ENCODE data around the gene DYNAP.

Gene DYNAP, protein sequence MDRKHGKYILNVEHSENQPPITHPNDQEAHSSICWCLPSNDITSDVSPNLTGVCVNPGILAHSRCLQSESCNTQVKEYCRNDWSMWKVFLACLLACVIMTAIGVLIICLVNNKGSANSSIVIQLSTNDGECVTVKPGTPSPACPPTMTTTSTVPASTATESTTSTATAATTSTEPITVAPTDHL

DNA sequence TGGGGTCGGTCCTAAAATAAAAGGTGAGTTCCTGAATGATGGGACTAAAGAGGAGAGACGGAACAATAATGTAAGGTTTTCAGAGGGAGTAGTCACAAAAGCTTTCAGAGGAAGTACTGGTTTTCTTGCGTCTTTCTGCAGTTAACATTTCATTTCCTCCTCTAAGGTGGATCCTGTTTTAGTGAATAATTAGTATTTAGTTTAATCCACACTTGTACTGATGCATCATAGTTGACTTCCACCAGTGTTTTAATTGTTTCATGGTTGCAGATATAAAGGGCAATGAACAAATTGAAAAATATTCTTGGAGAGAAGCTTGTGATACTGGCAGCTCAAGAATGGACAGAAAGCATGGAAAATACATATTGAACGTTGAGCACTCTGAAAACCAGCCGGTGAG, at the start of gene DYNAP:
Gene DYNAP (plus strand): TSS at position 301 of the 400 bp plus-strand sequence. CDS start 38 bp downstream, at position 339.
- no peak for FAIRE-seq

DNA sequence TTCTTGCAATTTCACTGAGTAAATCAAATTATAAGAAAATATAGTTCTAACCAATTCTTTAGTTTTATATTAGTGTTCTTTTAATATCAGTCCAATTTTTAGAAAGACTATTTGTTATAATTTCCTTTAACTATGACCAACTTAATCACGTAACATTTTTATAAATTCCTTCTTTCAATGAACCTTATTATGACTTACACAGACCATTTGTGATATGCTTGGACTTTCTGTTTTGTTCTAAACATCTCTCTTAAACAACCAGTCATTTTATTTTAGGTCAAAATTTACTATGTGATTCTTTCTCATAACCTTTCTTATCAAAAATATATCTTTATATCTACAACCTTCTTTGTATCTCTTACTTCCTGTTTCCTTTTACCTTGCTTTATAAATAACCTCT, 39.5 kb upstream of the DYNAP start:
- FAIRE-seq: no peak

DNA sequence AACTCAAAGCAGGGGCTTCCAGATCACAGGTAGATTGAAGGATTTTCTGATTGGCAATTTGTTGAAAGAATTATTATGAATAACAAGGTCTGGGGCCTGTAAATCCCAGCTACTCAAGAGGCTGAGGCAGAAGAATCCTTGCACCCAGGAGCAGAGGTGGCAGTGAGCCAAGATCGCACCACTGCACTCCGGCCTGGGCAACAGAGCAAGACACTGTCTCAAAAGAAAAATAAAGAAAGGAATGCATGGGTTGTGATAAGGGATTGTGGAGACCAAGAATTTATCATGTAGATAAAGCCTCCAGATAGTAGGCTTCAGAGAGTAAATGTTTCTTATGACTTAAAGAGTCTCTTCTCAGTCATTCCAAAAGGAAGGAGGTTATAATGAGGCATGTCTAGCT, 35.8 kb upstream of the DYNAP start:
- FAIRE-seq: no peak

- no peak for FAIRE-seq
Observed at GRCh38 chr18:54555996-54556395, 35.0 kb upstream of the DYNAP start.

GRCh38 chr18:54557958-54558357, 33.1 kb upstream of the DYNAP start:
- no peak for FAIRE-seq

DNA sequence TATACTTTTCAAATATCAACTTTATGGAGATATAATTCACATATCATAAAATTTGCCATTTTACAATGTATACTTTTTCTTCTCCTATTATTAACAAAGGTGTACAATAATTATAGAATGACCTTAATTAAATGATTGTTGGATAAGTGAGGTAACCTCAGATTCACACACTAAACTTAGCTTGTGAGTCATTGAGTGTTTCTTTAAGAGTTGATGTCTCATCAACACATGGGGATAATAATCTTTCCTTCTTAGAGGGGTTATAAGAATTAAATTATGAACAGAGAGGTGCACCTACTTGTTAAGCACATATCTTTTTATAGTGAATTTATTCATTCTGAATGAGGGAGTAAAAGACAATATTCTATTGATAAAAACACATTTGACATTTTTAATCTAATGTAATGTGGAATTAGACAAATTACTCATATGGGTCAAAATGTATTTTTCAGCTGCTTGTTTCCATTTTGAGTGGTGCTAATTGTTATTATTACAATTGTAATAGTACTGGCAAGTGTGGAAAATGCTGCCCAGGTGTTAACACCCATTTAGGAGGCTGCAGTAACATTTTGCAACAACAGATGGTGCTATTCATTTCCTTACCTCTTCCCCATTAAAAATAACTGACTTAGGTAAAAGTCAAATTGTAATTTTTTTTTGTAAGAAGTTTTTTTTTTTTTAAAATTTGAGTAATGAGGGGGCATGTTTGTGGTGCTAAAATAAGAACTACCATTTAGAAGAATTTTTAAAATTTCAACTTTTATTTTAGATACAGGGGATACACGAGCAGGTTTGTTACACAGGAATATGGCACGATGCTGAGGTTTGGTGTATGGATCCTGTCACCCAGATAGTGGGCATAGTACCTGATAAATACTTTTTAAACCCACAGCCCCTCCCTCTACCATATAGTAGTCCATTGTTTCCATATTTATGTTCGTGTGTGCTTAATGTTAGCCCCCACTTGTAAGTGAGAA, 32.1 kb upstream of the DYNAP start:
- no peak for FAIRE-seq

- no peak for FAIRE-seq
Observed at GRCh38 chr18:54561706-54562267, 29.3 kb upstream of the DYNAP start.

DNA sequence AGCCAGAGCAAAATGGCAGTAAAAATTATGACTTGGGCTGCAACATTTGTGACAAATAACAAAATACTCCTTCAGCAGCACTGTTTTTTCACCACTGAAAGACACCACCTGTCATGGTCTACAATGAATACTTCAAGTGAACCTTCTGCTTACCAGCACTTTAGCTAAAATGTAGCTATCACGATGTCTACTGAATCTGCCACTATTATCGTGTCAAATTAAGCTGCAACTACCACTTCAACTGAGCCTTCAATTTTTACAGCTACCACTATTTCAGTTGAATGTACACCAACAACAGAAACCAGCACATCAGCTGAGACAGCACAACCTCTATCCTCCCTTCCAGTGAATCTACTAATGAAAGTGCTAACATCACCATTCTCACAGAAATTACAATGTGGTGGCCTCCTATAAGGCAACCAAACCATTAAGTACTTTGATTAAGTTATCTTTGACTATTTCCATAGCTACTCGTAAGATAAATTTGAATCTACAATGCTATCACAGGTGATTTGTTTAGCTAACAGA, 10.8 kb upstream of the DYNAP start:
- no peak for FAIRE-seq

DNA sequence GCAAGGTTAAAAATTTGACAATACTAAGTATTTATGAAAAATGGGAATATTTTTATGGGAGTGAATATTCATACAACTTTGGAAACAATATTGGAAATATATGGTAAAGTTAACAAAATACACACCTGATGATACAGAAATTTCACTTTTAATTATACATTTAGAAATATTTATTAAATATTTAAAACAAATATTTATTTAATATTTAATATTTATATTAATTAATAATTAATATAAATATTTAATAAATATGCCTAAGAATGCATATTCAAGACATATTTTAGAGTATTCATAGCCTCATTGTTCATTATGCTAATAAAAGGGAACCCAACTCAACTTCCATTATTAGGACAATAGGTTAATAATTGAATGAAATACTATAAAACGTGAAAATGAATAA, 7.0 kb upstream of the DYNAP start:
- peak; percentile 32 for FAIRE-seq

- FAIRE-seq: no peak
Observed at GRCh38 chr18:54585743-54586142, 5.3 kb upstream of the DYNAP start.

DNA sequence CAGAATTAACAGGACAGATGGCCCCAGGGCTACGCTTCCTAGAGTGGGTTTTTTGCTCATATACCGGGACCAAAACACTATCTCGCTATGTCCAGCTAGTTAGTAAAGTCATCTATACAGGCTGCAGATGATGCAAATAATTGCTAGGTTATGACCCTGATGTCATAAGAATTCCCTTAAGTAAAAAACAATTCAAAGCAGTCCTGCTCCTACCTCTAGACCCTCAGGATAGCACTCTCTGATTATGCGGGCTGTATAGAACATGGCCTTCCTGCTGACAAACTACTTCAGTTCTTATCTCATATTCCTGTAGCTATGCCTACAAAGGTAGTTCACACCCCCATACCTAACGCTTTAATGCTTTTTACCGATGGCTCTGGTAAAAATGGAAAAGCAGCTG, 13.2 kb downstream of the DYNAP start:
- no peak for FAIRE-seq

DNA sequence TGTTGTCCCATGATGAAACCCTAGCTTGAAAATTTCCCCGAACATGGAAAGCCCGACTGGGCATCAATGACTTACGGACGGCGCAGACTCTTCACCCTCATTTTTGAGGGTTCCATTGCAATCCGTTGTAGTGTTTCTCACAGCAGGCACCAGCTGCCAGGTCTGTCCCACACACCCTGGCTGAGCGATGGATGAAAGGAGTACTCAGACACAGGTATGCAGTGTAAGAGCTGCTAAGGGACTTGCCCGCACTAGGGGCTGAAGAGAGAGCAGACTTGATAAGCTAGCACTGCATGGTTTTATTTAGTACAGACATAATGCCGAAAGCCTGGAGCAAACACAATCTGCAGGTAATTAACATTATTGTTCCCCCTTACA, 15.8 kb downstream of the DYNAP start:
- no peak for FAIRE-seq

GRCh38 chr18:54607213-54608027, 16.4 kb downstream of the DYNAP start:
- FAIRE-seq: no peak

DNA sequence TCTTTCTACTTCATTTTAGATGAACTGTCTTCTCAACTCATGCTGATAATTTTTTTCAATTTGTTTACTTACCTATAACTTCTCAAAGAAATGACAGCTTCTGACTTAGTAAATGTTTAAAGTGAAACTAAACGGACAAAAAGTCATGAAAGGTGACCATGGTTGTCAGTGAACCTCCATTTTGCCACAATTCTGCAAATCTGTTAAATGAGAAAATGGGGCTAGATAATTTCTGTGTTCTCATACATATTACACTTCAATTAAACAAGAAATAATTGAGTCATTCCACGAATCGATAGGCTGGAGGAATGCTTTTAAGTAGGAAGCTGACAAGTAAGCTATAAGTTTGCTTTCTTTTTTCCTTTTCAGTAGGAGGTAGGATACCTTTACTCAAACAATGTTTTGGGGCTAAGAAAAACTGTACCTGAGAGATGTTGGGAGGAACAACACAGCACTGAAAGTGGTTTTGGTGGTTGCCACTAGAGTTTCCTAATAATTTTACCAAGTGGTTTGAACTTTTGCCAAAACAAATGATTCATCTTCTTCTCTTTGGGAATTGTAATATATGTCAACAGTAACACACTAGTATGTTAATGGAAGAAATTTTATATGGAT, 17.1 kb downstream of the DYNAP start:
- FAIRE-seq: no peak

- no peak for FAIRE-seq
Observed at GRCh38 chr18:54611816-54612215, 20.8 kb downstream of the DYNAP start.

DNA sequence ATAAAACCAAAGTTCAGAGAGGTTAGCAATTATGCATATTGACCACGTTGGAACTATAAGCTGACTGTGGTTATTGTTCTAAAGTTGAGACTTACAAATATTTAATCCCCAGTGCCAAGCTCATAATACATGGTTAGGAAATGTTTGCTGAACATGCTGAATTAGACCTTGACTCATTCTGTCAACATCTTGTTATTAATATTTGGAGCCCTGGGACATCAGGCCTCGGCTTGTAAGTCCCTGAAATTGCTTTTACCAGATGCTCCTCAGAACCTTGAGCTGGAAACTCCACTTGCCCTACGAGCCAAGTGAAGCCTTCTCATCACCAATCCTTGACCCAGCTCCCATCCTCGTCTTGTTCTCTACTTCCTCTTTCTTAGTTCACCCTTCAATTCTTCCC, 21.2 kb downstream of the DYNAP start:
- no peak for FAIRE-seq

DNA sequence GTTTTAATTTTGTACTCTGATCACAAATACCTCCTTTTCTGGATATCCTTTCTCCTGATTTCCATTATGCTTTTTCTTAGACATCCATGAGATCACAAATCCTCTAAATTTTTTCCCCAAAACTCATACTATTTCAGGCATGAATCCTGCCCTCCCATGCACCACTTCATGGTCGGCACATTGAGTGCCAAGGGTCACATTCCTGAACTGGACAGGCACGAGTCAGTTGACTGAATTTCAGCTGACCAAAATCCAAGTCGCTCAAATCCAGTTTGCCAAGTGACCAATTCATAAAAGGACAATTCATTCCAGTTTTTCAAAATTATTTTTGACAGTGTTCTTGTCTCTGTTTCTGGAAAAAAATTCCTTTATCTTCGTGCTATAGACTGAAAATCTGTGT, 22.1 kb downstream of the DYNAP start:
- no peak for FAIRE-seq

- FAIRE-seq: no peak
Observed at GRCh38 chr18:54616220-54616848, 25.3 kb downstream of the DYNAP start.

GRCh38 chr18:54622084-54622483, 31.0 kb downstream of the DYNAP start:
- FAIRE-seq: no peak

DNA sequence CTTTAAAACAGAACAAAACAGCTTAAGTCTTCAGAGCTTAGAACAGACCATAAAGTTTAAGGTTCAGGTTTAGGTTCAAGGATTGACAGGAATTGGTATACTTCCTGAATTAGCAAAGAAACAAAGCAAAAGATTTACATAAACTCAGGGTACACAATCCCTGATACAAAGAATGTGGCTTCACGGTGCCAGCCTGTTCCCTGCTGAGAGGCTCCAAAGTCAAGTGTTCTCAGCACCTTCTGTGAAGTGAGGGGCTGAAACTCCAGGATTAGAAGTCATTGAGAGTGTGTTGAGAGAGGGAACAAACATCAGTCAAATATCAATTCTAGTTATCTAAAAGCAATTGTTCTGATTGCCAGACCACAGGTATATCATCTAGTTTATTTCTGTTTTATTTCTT, 35.7 kb downstream of the DYNAP start:
- FAIRE-seq: no peak

DNA sequence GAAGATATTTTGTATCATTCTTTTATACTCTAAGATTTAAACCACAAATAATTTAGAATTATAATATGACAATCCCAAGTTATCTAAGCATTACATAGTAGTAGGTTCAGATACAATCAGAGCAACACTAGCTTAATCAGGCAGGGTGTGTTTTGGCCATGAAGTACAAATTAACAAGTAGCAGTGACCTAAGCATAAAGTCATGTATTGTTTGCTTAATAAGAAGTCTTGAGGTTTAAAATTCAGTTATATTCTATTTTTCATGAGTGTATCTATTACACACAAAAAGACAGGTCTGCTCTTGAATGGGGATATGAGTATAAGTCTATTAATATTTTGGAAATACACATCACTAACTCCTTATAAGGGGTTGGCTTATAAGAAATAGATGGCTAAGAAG, 39.9 kb downstream of the DYNAP start:
- FAIRE-seq: no peak

DNA sequence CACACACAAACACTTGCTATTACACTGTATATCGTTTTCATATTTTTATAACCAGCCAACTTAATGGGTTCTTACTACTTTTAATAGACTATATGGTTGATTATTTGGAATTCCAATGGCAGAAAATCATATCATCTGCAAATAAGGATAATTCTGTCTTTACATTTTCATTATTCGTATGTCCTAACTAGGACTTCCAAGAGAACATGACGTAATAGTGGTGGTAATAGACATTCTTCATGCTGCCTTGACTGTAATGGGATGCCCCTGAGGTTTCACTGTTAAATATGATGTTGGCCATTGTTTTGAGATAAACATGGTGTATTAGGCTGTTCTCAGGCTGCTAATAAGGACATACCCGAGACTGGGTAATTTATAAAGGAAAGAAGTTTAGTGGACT, 45.2 kb downstream of the DYNAP start:
- no peak for FAIRE-seq

Measured in TTC549 (cell line).